CD14-positive monocyte (primary cell): Measurements from ENCODE around the gene GRWD1. TPM values are rescaled to one million over a fixed set of nuclear protein-coding genes. Genes with fewer than 3 reads are reported as not detected.

Source experiments
- DNase-seq, 3 donors: peaks; one replicate each; pipeline ENCODE4 v3.0.0-alpha.2; 2011 to 2022
- H2AFZ ChIP-seq: 2 replicates; pipeline ENCODE4 v1.6.0; 2012; ENCODE audit warnings: mild to moderate bottlenecking, low read depth, low read length, inconsistent platforms; ENCODE audit not compliant: insufficient read depth, poor library complexity, severe bottlenecking
- H3K27ac ChIP-seq, 2 donors: 1 replicate in 1 of 2; 2 replicates in 1 of 2; pipeline ENCODE4 v1.5.1; 2012 to 2013; ENCODE audit warnings: low read length in 2 of 2, control low read depth in 1 of 2, inconsistent platforms in 1 of 2, low read depth in 1 of 2, mild to moderate bottlenecking in 1 of 2
- H3K27me3 ChIP-seq, 2 donors: one replicate each; pipeline versions ENCODE4 v1.6.0 to v1.6.1; 2011 to 2013; ENCODE audit warnings: low read length in 2 of 2; ENCODE audit not compliant: control insufficient read depth in 2 of 2, insufficient read depth in 2 of 2
- H3K36me3 ChIP-seq, 2 donors: replicated peaks in 1 of 2; 1 replicate in 1 of 2; 2 replicates in 1 of 2; pipeline versions ENCODE4 v1.5.1 to v1.6.1; 2012 to 2013; ENCODE audit warnings: low read length in 2 of 2, control low read depth in 1 of 2, inconsistent platforms in 1 of 2, mild to moderate bottlenecking in 1 of 2; ENCODE audit not compliant: insufficient read depth in 2 of 2, control insufficient read depth in 1 of 2
- H3K4me1 ChIP-seq, 2 donors: 1 replicate in 1 of 2; 2 replicates in 1 of 2; pipeline versions ENCODE4 v1.5.1 to v1.6.1; 2012 to 2013; ENCODE audit warnings: low read length in 2 of 2, control low read depth in 1 of 2, inconsistent platforms in 1 of 2, mild to moderate bottlenecking in 1 of 2, moderate library complexity in 1 of 2; ENCODE audit not compliant: insufficient read depth in 2 of 2, control insufficient read depth in 1 of 2
- H3K4me2 ChIP-seq: replicated peaks from 2 replicates; pipeline ENCODE3; 2012; ENCODE audit warnings: low read length, moderate library complexity, mild to moderate bottlenecking; ENCODE audit not compliant: poor library complexity, severe bottlenecking; ENCODE audit errors: extremely low read depth
- H3K4me3 ChIP-seq, 3 experiments: fragments of 200-600 bp in 1 of 3; sonication (generic) in 1 of 3; replicated peaks in 1 of 3; 1 replicate in 2 of 3; 2 replicates in 1 of 3; pipeline ENCODE4 v1.5.1; 2011 to 2013; ENCODE audit warnings: low read length in 3 of 3, mild to moderate bottlenecking in 3 of 3, control low read depth in 2 of 3, low read depth in 2 of 3, inconsistent platforms in 1 of 3, moderate library complexity in 1 of 3
- H3K79me2 ChIP-seq: 2 replicates; pipeline ENCODE4 v1.6.0; 2012; ENCODE audit warnings: mild to moderate bottlenecking, control low read depth, inconsistent platforms, low read length, moderate library complexity; ENCODE audit not compliant: insufficient read depth
- H3K9ac ChIP-seq: 2 replicates; pipeline ENCODE4 v1.6.0; 2017; ENCODE audit warnings: low read length, mild to moderate bottlenecking; ENCODE audit not compliant: insufficient read depth, poor library complexity, severe bottlenecking
- H3K9me3 ChIP-seq, 2 donors: replicated peaks in 1 of 2; 1 replicate in 1 of 2; 2 replicates in 1 of 2; pipeline versions ENCODE4 v1.5.1 to v1.6.1; 2012 to 2013; ENCODE audit warnings: low read length in 2 of 2, control low read depth in 1 of 2; ENCODE audit not compliant: control insufficient read depth in 1 of 2, insufficient read depth in 1 of 2
- H4K20me1 ChIP-seq: 2 replicates; pipeline ENCODE4 v1.6.0; 2012; ENCODE audit warnings: mild to moderate bottlenecking, low read length, control low read depth, moderate library complexity; ENCODE audit not compliant: insufficient read depth
- H3K27ac Mint-ChIP-seq, 7 donors: one replicate each; pipeline ENCODE4 v1.8.0; 2020; ENCODE audit warnings: mild to moderate bottlenecking in 7 of 7, mixed read lengths in 7 of 7, moderate library complexity in 6 of 7, inconsistent platforms in 2 of 7
- H3K27me3 Mint-ChIP-seq, 3 donors: one replicate each; pipeline ENCODE4 v1.8.0; 2021 to 2022; ENCODE audit warnings: low read depth in 3 of 3, mild to moderate bottlenecking in 3 of 3, mixed read lengths in 3 of 3, moderate library complexity in 3 of 3, inconsistent platforms in 1 of 3
- H3K36me3 Mint-ChIP-seq, 2 donors: one replicate each; pipeline ENCODE4 v1.8.0; 2020; ENCODE audit warnings: mixed read lengths in 2 of 2, inconsistent platforms in 1 of 2, mild to moderate bottlenecking in 1 of 2
- H3K4me1 Mint-ChIP-seq: one replicate; pipeline ENCODE4 v1.8.0; 2020; ENCODE audit warnings: mild to moderate bottlenecking, mixed read lengths
- H3K4me3 Mint-ChIP-seq, 2 donors: one replicate each; pipeline ENCODE4 v1.8.0; 2020; ENCODE audit warnings: mild to moderate bottlenecking in 2 of 2, mixed read lengths in 2 of 2, moderate library complexity in 1 of 2
- H3K9me3 Mint-ChIP-seq, 7 donors: one replicate each; pipeline ENCODE4 v1.8.0; 2020 to 2022; ENCODE audit warnings: mixed read lengths in 7 of 7, mild to moderate bottlenecking in 6 of 7, moderate library complexity in 6 of 7, inconsistent platforms in 2 of 7
- WGBS: methylation state at CpG from one replicate; pipeline ENCODE4 v1.1.5; 2013; ENCODE audit warnings: missing lambda C conversion rate; ENCODE audit not compliant: insufficient coverage; 5-methylcytosine and 5-hydroxymethylcytosine counted together
- intact Hi-C, 2 donors: fragments of 100-400 bp; cut with micrococcal nuclease; formaldehyde crosslinking; loops; one replicate each; pipeline versions ENCODE4 v1.15.0 to v1.15.1; 2023
- polyA plus RNA-seq, 3 donors: library from polyadenylated mRNA; depleted of rRNA in 1 of 3; unstranded in 2 of 3; stranded (reverse) in 1 of 3; fragments of 300-500 nt in 2 of 3; fragments of >200 nt in 1 of 3; fragmentation: Illumina TruSeq in 2 of 3; gene quantifications; 1 replicate in 2 of 3; 2 replicates in 1 of 3; pipeline ENCODE4 v1.2.3, GENCODE V29; 2012 to 2021
- TF ChIP-seq, protein P1 (sequence below): fragments of 200-600 bp; IDR thresholded peaks from one replicate; pipeline ENCODE4 v1.8.0; 2022; ENCODE audit warnings: antibody characterized with exemption, mild to moderate bottlenecking

The GRWD1 gene
- polyA plus RNA-seq, 3 donors: 3.7 to 13.9 (median 10.0) TPM

DNA sequence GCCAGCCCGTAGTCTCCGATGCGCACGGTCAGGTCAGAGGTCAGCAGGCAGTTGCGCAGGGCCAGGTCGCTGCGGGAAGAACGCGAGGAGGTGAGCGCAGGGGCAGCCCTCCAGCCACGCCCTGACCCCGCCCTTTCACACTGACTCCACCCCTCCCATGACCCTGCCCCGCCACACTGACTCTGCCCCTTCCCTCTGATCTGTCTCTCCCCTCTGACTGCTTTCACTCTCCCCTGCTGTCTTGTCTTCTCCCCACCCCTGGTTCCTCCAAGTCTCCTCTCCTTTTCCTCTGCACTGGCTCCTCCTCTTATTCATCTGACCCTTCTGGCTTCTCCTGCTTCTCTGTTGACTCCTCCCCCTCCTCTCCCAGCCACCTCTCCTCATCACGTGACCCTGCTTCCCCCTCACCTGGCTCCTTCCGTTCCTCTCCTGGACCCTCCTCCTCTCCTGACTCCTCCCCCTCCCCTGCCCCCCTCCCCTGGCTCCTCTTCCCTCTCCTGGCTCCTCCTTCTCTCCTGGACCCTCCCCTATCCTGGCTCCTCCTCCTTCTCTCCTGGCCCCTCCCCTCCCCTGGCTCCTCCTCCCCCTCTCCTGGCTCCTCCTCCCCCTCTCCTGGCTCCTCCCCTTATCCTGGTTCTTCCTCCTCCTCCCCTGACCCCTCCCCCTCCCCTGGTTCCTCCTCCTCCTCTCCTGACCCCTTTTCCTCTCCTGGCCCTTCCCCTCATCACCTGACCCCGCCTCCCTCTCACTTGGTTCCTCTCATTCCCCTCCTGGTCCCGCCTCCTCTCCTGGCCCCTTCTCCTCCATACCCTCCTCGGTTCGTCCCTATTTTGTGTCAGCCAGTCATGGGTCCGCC lies 55.9 kb downstream of the GRWD1 start:
- no peaks in the 10 kb centered on the region for H4K20me1 ChIP-seq
- intact Hi-C loops: loop anchor here in 1 of 2 donors (1.0 kb wide), 1 partner anchor 8 kb away; no protein-coding TSS in a partner anchor
- peak; percentile 64 to 80 (median 70) for DNase-seq
- no peak overlapping the region for H3K27ac ChIP-seq
- H3K9ac ChIP-seq: no peak overlapping the region
- H3K4me1 Mint-ChIP-seq: peaks cover 20% of the 10 kb centered on the region
- H3K27me3 Mint-ChIP-seq: peaks cover 25 to 52% (median 31%) of the 10 kb centered on the region in 3 donors
- TF ChIP-seq, protein P1, sequence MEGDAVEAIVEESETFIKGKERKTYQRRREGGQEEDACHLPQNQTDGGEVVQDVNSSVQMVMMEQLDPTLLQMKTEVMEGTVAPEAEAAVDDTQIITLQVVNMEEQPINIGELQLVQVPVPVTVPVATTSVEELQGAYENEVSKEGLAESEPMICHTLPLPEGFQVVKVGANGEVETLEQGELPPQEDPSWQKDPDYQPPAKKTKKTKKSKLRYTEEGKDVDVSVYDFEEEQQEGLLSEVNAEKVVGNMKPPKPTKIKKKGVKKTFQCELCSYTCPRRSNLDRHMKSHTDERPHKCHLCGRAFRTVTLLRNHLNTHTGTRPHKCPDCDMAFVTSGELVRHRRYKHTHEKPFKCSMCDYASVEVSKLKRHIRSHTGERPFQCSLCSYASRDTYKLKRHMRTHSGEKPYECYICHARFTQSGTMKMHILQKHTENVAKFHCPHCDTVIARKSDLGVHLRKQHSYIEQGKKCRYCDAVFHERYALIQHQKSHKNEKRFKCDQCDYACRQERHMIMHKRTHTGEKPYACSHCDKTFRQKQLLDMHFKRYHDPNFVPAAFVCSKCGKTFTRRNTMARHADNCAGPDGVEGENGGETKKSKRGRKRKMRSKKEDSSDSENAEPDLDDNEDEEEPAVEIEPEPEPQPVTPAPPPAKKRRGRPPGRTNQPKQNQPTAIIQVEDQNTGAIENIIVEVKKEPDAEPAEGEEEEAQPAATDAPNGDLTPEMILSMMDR: no peak
- peak overlapping the region; percentile 61 to 76 for H3K4me3 Mint-ChIP-seq
- H2AFZ ChIP-seq: peak overlapping the region; percentile 33
- H3K4me3 ChIP-seq: peak overlapping the region in 1 of 3 experiments; percentile 37
- peak overlapping the region; percentile 42 for H3K4me2 ChIP-seq
- H3K36me3 Mint-ChIP-seq: no peaks in the 10 kb centered on the region
- WGBS: 5% methylated on average over 19 of the region's 20 CpGs
- H3K9me3 Mint-ChIP-seq: peaks cover 0 to 9% (median 5%) of the 10 kb centered on the region in 7 donors
- peaks cover 13 to 38% of the 10 kb centered on the region in 2 donors for H3K27me3 ChIP-seq
- H3K27ac Mint-ChIP-seq: peak overlapping the region in 5 of 7 donors; percentile 23 to 89 (median 81)
- H3K4me1 ChIP-seq: peaks cover 9 to 19% of the 10 kb centered on the region in 2 donors
- H3K36me3 ChIP-seq: no peaks in the 10 kb centered on the region
- no peaks in the 10 kb centered on the region for H3K9me3 ChIP-seq
- no peaks in the 10 kb centered on the region for H3K79me2 ChIP-seq

DNA sequence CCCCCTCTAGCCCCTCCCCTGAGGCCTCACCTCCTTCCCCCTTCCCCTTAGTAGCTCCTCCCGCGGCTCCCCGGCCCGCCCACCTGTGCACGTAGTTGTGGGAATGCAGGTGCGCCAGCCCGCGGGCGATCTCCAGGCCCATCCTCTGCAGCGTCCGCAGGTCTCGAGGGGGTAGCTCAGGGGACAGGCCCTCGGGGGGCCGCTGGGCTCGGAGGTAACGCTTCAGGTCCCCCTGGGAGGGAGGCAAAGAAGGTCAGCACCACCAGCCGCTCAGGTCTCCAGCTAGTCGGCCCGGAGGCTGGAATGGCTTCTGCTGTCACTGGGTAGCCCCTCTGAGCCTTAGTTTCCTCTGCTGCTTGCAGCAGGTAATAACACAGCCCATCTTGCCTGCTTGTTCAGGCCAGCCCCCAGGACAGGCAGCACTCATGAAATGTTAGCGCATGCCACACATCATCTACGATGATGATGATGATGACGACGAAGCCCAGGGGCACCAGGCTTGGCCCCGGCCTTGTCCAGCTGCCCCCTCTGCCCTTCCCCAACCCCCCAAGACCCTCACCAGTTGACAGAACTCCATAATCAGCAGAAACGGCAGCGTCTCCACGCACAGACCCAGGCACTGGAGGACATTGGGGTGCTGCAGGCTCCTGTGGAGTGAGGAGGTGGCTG lies 56.7 kb downstream of the GRWD1 start:
- Mint-ChIP-seq H3K9me3 (peaks cover 0 to 6% (median 4%) of the 10 kb centered on the region in 7 donors), H3K4me3 (no peak overlapping the region), H3K27me3 (peaks cover 18 to 45% (median 27%) of the 10 kb centered on the region in 3 donors), H3K27ac (peak overlapping the region in 1 of 7 donors; percentile 78), H3K36me3 (no peaks in the 10 kb centered on the region), H3K4me1 (peaks cover 20% of the 10 kb centered on the region)
- no peaks in the 10 kb centered on the region for H3K36me3 ChIP-seq
- DNase-seq: no peak
- H3K27ac ChIP-seq: no peak overlapping the region
- intact Hi-C loops: loop anchor here in 1 of 2 donors (1.0 kb wide), 1 partner anchor 9 kb away; no protein-coding TSS in a partner anchor
- H2AFZ ChIP-seq: peak overlapping the region; percentile 33
- peaks cover 9 to 19% of the 10 kb centered on the region in 2 donors for H3K4me1 ChIP-seq
- WGBS: 18% methylated on average over 21 of the region's 27 CpGs
- H3K27me3 ChIP-seq: peaks cover 7 to 32% of the 10 kb centered on the region in 2 donors
- TF ChIP-seq, protein P1: no peak
- H3K9me3 ChIP-seq: no peaks in the 10 kb centered on the region
- no peaks in the 10 kb centered on the region for H4K20me1 ChIP-seq
- peak overlapping the region; percentile 42 for H3K4me2 ChIP-seq
- H3K4me3 ChIP-seq: peak overlapping the region in 1 of 3 experiments; percentile 37
- no peak overlapping the region for H3K9ac ChIP-seq
- H3K79me2 ChIP-seq: no peaks in the 10 kb centered on the region
